Activated CD8-positive, alpha-beta memory T cell treated with anti-CD3 and anti-CD28 coated beads, Interleukin-2, amount 50 U/mL, for 1 hour (primary cell): ENCODE measurements around the gene SPSB3.

Experiments
- DNase-seq: peaks from one replicate; pipeline ENCODE4 v3.0.0-alpha.2; 2020; ENCODE audit errors: extremely low read depth

SPSB3 gene

GRCh38 chr16:1782408-1783264 lies at the start of gene SPSB3, which contains the start of gene NUBP2:
Gene SPSB3, minus strand, starts transcription at chr16:1782571. Its CDS starts 1,088 bp downstream, at chr16:1781483.
Gene NUBP2, plus strand, starts transcription at chr16:1782960. Its CDS starts 61 bp downstream, at chr16:1783021.
- DNase-seq: peak; percentile 96

- DNase-seq: no peak
Observed at GRCh38 chr16:1831186-1832075, 49.1 kb upstream of the SPSB3 start.

DNA sequence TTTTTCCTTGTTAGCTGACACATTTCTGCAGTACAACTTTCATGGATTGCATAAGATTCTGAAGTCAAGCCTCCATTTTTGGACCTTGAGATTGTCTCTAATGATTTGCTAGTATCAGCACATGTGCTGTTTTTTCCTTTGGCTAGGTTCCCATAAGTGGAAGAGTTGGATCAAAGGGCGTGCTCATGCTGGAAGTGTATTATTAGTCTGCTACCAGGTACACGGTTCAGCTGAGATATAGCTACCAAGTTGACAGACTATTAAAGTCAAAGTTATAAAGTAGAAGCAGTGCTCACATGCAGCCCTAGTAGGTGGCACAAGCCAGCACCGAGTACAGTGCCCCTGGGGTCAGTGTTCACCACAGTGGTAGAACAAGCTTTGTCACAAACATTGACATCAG lies 47.8 kb upstream of the SPSB3 start:
- no peak for DNase-seq

DNA sequence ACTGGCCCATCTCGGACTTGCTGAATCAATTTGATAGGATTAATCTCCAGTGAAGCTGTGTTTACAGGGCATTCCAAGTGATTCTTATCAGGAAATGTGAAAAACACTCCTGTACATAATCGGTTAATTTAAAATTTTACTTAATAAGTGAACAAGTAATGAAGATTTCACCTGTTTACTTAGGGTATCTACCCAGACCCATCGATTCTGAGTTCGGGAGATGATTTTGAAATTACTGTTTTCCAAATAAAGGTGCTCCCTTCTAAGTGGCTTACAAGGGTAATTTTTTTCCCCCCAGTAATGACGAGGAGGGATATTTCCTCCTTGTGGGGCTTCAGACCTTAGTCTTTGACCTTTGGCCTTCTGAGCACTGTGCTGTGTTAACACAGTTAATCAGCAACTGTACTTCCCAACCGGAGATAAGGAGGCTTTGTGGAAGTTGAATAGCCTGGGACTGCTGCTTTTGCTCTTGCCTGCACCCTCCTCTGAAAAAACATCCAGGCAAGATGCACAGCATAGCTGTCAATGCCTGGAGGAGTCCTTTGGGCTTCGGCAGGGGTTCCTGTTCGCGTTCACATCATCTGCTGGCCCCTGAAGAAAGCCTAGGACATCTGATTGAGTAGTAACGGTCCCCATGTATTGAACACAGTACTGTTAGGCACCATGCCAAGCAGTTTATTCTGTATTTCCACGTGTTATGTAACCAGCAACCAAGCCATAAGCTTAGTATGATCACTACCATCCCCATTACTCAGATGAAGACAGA lies 46.5 kb upstream of the SPSB3 start:
- no peak for DNase-seq

- DNase-seq: peak; percentile 76
Observed at GRCh38 chr16:1826691-1827573, 44.6 kb upstream of the SPSB3 start, which contains the start of the genes FAHD1 and HAGH. Gene FAHD1, plus strand, starts transcription at chr16:1827206. Its CDS starts 33 bp downstream, at chr16:1827239. Gene HAGH, minus strand, starts transcription at chr16:1826825. Its CDS starts 38 bp downstream, at chr16:1826787.

- DNase-seq: no peak
Observed at GRCh38 chr16:1825864-1826690, 43.7 kb upstream of the SPSB3 start.

DNA sequence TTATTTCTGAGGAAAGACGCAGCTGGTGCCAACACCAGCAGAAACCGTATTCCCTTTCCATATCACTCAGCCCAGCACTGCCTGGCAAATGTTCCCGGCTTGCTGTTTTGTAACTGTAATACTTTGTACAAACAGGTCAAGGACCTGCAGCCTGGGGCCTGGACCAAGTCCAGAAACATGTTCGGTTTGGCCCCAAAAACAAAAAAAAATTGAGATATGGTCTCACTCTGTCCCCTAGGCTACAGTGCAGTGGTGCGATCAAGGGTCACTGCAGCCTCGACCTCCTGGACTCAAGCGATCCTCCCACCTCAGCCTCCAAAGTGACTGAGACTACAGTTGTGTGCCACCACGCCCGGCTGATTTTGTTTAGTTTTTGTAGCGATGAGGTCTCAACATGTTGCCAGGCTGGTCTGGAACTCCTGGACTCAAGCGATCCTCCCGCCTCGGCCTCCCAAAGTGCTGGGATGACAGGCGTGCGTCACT lies 43.1 kb upstream of the SPSB3 start:
- DNase-seq: no peak

DNA sequence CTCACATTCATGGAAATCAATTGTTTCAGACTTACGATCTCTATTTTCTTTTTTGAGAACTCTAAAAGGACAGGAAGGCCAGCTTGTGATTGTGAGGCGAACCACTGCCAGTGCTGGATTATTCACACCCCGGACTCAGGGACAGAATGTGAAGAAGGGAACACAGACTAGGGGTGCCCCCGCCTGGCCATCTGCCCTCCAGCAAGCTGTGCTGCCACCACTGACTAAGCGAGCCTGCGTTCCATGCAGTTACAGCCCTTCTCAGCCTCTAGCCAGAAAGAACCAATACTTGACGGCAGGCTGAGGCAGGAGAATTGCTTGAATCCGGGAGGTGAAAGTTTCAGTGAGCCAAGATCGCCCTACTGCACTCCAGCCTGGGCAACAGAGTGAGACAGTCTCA lies 41.5 kb upstream of the SPSB3 start:
- no peak for DNase-seq

GRCh38 chr16:1822801-1823200 lies 40.4 kb upstream of the SPSB3 start:
- DNase-seq: no peak

GRCh38 chr16:1821861-1822611 lies 39.7 kb upstream of the SPSB3 start:
- DNase-seq: no peak

DNA sequence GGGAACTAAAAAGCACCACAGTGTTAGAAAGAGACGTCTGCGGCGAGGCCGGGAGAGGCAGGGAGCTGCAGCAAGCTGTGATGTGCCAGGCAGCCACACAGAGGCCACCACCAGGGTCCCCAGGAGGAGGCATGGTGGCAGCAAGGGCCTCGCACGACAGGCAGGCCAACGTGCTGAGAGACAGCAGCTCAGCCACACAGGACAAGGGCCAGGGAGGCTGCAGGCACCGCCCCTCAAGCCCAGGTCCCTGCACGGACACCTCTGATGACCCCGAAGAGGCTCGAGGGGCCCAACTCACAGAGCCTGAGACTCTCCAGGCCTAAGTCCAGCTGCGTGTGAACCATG lies 38.5 kb upstream of the SPSB3 start:
- DNase-seq: no peak

GRCh38 chr16:1820096-1820945 lies 38.0 kb upstream of the SPSB3 start:
- DNase-seq: no peak

DNA sequence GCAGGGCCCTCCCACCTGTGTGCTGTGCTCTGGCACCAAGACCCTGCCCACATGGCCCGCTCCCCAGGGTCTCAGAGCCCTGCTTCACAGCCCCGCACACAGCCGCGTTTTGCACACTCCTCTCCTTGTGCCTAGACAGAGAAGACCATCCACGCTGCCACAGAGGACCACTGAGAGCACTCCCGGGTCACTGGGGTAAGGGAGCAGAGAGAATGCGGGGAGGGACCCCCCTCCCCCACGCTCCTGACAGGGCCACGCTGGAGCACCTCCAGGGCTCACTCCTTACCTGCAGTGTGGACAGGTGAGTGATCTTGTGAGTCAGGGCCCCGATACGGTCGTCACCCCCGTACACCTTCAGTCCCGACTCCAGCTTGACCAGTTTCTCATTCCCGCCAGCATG lies 37.2 kb upstream of the SPSB3 start:
- no peak for DNase-seq

GRCh38 chr16:1818873-1819525 lies 36.6 kb upstream of the SPSB3 start:
- DNase-seq: no peak

- no peak for DNase-seq
Observed at GRCh38 chr16:1818204-1818872, 36.0 kb upstream of the SPSB3 start.

DNA sequence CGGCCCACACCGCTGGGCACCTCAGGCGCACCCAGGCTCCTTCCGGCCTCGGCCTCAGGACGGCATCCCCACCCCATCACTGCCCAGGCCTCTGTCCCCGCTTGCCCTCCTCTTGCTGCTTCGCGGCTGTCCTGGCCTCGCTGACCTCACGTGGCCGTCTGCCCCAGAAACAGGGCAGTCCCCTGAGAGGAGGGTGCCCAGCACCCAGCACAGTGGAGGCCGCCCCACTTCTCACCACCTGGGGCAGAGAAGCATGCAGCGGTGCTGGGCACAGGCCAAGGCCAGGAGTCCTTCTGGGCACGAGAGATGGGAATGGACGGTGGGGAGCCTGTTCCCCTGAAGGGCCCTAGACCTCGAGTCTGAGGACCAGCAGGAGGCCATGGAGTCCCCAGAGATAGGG lies 35.3 kb upstream of the SPSB3 start:
- no peak for DNase-seq

DNA sequence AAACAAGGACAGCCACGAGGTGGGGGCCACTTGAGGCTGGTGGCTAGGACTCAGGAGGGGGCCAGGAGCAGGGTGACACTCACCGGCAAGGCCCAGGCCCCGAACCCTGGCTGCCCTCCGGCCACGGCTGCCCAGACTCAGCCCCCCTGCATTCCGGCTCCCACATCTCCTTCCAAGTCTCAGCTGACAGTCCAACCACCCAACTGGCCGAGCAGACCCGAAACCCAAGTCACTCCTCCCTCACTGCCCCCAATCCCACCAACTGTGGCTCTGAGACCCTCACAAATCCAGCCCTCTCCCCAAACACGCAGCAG lies 34.9 kb upstream of the SPSB3 start:
- no peak for DNase-seq
